Measurements from ENCODE around the gene TMEM126A. TPM values are rescaled to one million over a fixed set of nuclear protein-coding genes. Genes with fewer than 3 reads are reported as not detected.
A peak's percentile ranks its signal among the peaks of the same experiment; 100 is the strongest.

Gene TMEM126A
- total RNA-seq, 1 donor from 2014 or later, result 25.8 TPM

GRCh38 chr11:85679576-85679975 lies 31.8 kb downstream of the TMEM126A start:
- H3K4me3 Mint-ChIP-seq (ENCODE audit: low read depth), result no peak overlapping the region
- no peak for DNase-seq (ENCODE audit: low spot score, unreplicated experiment)
- peaks cover 4% of the 10 kb centered on the region for H3K4me1 Mint-ChIP-seq (ENCODE audit: low read depth)
- H3K27ac Mint-ChIP-seq, result no peak overlapping the region
- H3K36me3 Mint-ChIP-seq (ENCODE audit: insufficient read depth), result no peaks in the 10 kb centered on the region
- H3K27me3 Mint-ChIP-seq, result no peaks in the 10 kb centered on the region
- H3K9me3 Mint-ChIP-seq (ENCODE audit: low read depth), result no peaks in the 10 kb centered on the region
- TF ChIP-seq CTCF (IDR thresholded peaks at IDR 0.05; ENCODE audit: unreplicated experiment), result no peak

- Mint-ChIP-seq H3K36me3 (ENCODE audit: insufficient read depth) (no peaks in the 10 kb centered on the region), H3K27me3 (no peaks in the 10 kb centered on the region), H3K27ac (no peak overlapping the region), H3K4me1 (ENCODE audit: low read depth) (peaks cover 4% of the 10 kb centered on the region), H3K9me3 (ENCODE audit: low read depth) (no peaks in the 10 kb centered on the region), H3K4me3 (ENCODE audit: low read depth) (no peak overlapping the region)
- TF ChIP-seq CTCF (IDR thresholded peaks at IDR 0.05; ENCODE audit: unreplicated experiment), result no peak
- DNase-seq (ENCODE audit: low spot score, unreplicated experiment), result no peak
These were observed 33.1 kb downstream of the TMEM126A start for GRCh38 chr11:85680897-85681296.

GRCh38 chr11:85682330-85683305 lies 34.9 kb downstream of the TMEM126A start:
- Mint-ChIP-seq H3K4me3 (ENCODE audit: low read depth) (no peak overlapping the region), H3K27ac (no peak overlapping the region), H3K9me3 (ENCODE audit: low read depth) (no peaks in the 10 kb centered on the region), H3K4me1 (ENCODE audit: low read depth) (peaks cover 9% of the 10 kb centered on the region), H3K36me3 (ENCODE audit: insufficient read depth) (no peaks in the 10 kb centered on the region), H3K27me3 (no peaks in the 10 kb centered on the region)
- no peak for DNase-seq (ENCODE audit: low spot score, unreplicated experiment)
- TF ChIP-seq CTCF (IDR thresholded peaks at IDR 0.05; ENCODE audit: unreplicated experiment), result no peak

- no peaks in the 10 kb centered on the region for H3K36me3 Mint-ChIP-seq (ENCODE audit: insufficient read depth)
- H3K27ac Mint-ChIP-seq, result no peak overlapping the region
- no peak for DNase-seq (ENCODE audit: low spot score, unreplicated experiment)
- no peak overlapping the region for H3K4me3 Mint-ChIP-seq (ENCODE audit: low read depth)
- no peak for TF ChIP-seq CTCF (IDR thresholded peaks at IDR 0.05; ENCODE audit: unreplicated experiment)
- H3K9me3 Mint-ChIP-seq (ENCODE audit: low read depth), result no peaks in the 10 kb centered on the region
- H3K4me1 Mint-ChIP-seq (ENCODE audit: low read depth), result peaks cover 9% of the 10 kb centered on the region
- no peaks in the 10 kb centered on the region for H3K27me3 Mint-ChIP-seq
These were observed 37.5 kb downstream of the TMEM126A start for GRCh38 chr11:85685125-85685819.

GRCh38 chr11:85685820-85686459 lies 38.2 kb downstream of the TMEM126A start, which contains the start of gene CCDC89:
Gene CCDC89, minus strand, starts transcription at chr11:85686195. Its CDS starts 65 bp downstream, at chr11:85686130.
- H3K36me3 Mint-ChIP-seq (ENCODE audit: insufficient read depth), result no peaks in the 10 kb centered on the region
- H3K27ac Mint-ChIP-seq, result peak within 1 kb of the TSS; percentile 3
- TF ChIP-seq CTCF (IDR thresholded peaks at IDR 0.05; ENCODE audit: unreplicated experiment), result no peak
- no peaks in the 10 kb centered on the region for H3K9me3 Mint-ChIP-seq (ENCODE audit: low read depth)
- DNase-seq (ENCODE audit: low spot score, unreplicated experiment), result no peak
- H3K27me3 Mint-ChIP-seq, result no peaks in the 10 kb centered on the region
- peaks cover 9% of the 10 kb centered on the region for H3K4me1 Mint-ChIP-seq (ENCODE audit: low read depth)
- no peak within 1 kb of the TSS for H3K4me3 Mint-ChIP-seq (ENCODE audit: low read depth)

Data from progenitor cell of endocrine pancreas (in vitro differentiated cells).